ENCODE results near the gene ERC2. TPM values are rescaled to one million over a fixed set of nuclear protein-coding genes. Genes with fewer than 3 reads are reported as not detected.

Gene ERC2
- total RNA-seq, 3 donors from 2014 or later = 0.64 to 7.3 (median 1.3) TPM

DNA sequence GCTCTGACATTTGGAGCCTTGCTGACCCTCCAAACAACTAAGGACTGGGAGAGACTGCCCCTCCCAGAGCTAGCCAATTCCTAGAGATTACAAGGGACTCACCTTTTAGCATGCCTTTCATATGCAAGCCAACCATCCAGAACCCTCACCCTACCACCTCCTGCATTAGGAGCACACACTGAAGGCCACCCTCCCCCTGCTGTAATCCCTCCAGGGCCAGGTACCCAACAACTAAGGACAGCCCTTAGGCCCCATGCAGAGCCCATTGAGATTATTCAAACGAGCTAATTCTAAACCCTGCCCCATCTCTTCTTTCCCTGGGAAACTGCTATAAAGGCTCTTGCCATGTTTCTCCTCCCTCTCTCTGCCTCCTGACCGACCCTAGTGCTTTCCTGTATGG is 352.6 kb downstream of the ERC2 start:
- peaks cover 0 to 8% of the 10 kb centered on the region in 2 donors for H3K9me3 ChIP-seq
- H3K4me3 ChIP-seq = no peak overlapping the region
- TF ChIP-seq POLR2AphosphoS5 (IDR thresholded peaks at IDR 0.05) = no peak
- TF ChIP-seq, protein P1, sequence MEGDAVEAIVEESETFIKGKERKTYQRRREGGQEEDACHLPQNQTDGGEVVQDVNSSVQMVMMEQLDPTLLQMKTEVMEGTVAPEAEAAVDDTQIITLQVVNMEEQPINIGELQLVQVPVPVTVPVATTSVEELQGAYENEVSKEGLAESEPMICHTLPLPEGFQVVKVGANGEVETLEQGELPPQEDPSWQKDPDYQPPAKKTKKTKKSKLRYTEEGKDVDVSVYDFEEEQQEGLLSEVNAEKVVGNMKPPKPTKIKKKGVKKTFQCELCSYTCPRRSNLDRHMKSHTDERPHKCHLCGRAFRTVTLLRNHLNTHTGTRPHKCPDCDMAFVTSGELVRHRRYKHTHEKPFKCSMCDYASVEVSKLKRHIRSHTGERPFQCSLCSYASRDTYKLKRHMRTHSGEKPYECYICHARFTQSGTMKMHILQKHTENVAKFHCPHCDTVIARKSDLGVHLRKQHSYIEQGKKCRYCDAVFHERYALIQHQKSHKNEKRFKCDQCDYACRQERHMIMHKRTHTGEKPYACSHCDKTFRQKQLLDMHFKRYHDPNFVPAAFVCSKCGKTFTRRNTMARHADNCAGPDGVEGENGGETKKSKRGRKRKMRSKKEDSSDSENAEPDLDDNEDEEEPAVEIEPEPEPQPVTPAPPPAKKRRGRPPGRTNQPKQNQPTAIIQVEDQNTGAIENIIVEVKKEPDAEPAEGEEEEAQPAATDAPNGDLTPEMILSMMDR (IDR thresholded peaks at IDR 0.05) = no peak
- no peak for TF ChIP-seq POLR2A (IDR thresholded peaks at IDR 0.05)
- no peaks in the 10 kb centered on the region for H3K27me3 ChIP-seq
- no peaks in the 10 kb centered on the region for H3K4me1 ChIP-seq
- intact Hi-C loops (cut with DNase I; ENCODE audit: low total_unique reads) = no loop called here
- no peak overlapping the region for H3K27ac ChIP-seq
- no peaks in the 10 kb centered on the region for H3K36me3 ChIP-seq
- no peak for DNase-seq (ENCODE audit: low spot score in 2 of 2)

DNA sequence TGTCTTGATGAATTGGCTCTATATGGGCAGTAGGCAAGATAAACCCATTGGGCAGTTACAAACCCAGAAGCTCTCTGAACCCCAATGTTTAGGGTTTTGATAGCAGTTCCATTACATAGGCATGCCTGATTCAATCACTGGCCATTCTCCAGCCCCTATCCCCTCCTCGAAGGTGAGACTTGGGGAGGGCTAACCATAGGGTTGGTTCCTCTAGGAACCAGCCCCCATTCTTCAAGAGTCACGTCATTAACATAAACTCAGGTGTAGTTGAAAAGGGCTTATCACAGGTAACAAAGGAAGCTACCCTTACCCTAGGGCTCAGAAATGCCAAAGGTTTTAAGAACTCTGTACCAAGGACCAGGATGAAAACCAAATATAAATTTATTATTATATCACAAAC is 353.1 kb downstream of the ERC2 start:
- TF ChIP-seq POLR2A (IDR thresholded peaks at IDR 0.05) = no peak
- TF ChIP-seq, protein P1 (IDR thresholded peaks at IDR 0.05) = no peak
- intact Hi-C loops (cut with DNase I; ENCODE audit: low total_unique reads) = no loop called here

DNA sequence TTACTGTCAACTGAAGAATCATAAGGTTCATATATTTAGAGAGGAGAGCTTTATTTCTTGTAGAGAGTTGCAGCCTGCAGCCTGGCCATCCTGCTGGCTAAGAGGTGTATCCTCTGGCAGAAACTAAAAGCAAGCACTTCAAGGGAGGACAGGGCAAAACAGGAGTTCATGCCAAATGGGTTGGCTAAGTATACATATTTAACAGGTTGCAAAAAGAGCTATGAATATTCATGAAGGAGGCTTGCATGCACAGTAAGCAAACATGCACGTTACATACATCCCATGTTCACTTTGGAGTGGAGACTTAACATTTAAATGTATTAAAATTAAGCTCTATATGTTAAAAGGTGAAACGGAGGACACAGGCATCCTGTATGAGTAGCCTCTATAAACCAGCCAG is 354.4 kb downstream of the ERC2 start:
- no peak for DNase-seq (ENCODE audit: low spot score in 2 of 2)
- H3K27ac ChIP-seq = no peak overlapping the region
- no peaks in the 10 kb centered on the region for H3K4me1 ChIP-seq
- no peak overlapping the region for H3K4me3 ChIP-seq
- peaks cover 0 to 8% of the 10 kb centered on the region in 2 donors for H3K9me3 ChIP-seq
- TF ChIP-seq POLR2AphosphoS5 (IDR thresholded peaks at IDR 0.05) = no peak
- TF ChIP-seq POLR2A (IDR thresholded peaks at IDR 0.05) = no peak
- TF ChIP-seq, protein P1 (IDR thresholded peaks at IDR 0.05) = no peak
- intact Hi-C loops (cut with DNase I; ENCODE audit: low total_unique reads) = no loop called here
- H3K36me3 ChIP-seq = no peaks in the 10 kb centered on the region
- no peaks in the 10 kb centered on the region for H3K27me3 ChIP-seq

More for the DNA sequence above, 353.1 kb downstream of the ERC2 start:
- Histone ChIP-seq H3K27ac (no peak overlapping the region), H3K36me3 (no peaks in the 10 kb centered on the region), H3K9me3 (peaks cover 0 to 8% of the 10 kb centered on the region in 2 donors), H3K27me3 (no peaks in the 10 kb centered on the region), H3K4me1 (no peaks in the 10 kb centered on the region), H3K4me3 (no peak overlapping the region)
- no peak for DNase-seq (ENCODE audit: low spot score in 2 of 2)

DNA sequence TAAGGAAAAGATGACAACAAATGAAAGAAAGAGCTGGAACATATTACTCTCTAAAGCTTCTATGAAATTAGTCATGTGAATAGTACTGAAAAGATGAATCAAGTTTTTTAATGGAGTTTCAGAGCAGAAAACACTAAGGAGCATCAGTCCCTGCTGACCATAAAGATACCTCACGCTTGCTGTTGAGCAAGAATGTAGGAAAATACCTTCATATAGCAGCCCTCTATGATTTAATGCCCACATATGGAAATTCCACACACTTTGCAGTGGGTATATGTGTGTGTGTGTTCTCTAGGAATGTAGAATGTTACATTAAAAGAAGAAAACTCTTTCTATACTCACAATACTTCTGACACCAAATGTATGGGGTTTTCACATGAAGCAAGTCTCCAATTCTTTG is 355.0 kb downstream of the ERC2 start:
- no peak overlapping the region for H3K27ac ChIP-seq
- DNase-seq (ENCODE audit: low spot score in 2 of 2) = no peak
- H3K9me3 ChIP-seq = peaks cover 0 to 8% of the 10 kb centered on the region in 2 donors
- no peak overlapping the region for H3K4me3 ChIP-seq
- H3K27me3 ChIP-seq = no peaks in the 10 kb centered on the region
- H3K4me1 ChIP-seq = no peaks in the 10 kb centered on the region
- intact Hi-C loops (cut with DNase I; ENCODE audit: low total_unique reads) = no loop called here
- H3K36me3 ChIP-seq = no peaks in the 10 kb centered on the region
- TF ChIP-seq POLR2AphosphoS5 (IDR thresholded peaks at IDR 0.05) (no peak), POLR2A (IDR thresholded peaks at IDR 0.05) (no peak)
- TF ChIP-seq, protein P1 (IDR thresholded peaks at IDR 0.05) = no peak

DNA sequence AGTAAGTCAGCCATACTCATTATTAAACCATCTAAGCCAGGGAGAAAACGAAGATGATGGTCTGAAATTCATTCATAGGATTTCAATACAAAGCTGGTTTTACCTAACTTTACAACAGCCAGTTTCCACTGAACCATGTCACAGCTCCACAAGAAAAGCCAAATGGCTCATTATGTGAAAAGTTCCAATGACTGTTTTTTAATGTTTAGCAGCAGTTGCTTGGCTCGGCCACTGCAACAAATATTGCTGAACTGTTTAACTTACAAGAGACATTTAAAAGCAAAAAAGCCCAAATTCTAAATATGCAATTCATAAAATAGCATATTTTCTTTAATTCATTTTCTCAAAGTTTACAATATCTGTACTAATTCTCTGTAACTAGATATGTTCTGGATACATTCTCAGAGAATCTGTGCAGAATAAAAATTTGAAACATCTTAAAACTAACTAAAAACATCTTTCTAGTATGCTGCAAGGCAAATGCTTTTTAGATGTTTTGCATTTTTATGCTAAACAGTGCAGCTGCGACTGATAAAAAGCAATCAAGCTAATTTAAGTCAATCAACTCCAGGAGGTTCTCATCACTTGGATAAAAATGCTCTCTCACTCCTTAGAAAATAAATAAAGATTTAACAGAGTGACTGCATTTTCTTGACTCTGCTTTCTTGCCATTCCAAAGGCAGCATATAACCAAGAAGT is 356.5 kb downstream of the ERC2 start:
- Histone ChIP-seq H3K36me3 (no peaks in the 10 kb centered on the region), H3K4me1 (no peaks in the 10 kb centered on the region), H3K4me3 (no peak overlapping the region), H3K27me3 (no peaks in the 10 kb centered on the region), H3K9me3 (peaks cover 0 to 8% of the 10 kb centered on the region in 2 donors), H3K27ac (no peak overlapping the region)
- intact Hi-C loops (cut with DNase I; ENCODE audit: low total_unique reads) = no loop called here
- TF ChIP-seq, protein P1 (IDR thresholded peaks at IDR 0.05) = no peak
- TF ChIP-seq POLR2A (IDR thresholded peaks at IDR 0.05) (no peak), POLR2AphosphoS5 (IDR thresholded peaks at IDR 0.05) (no peak)
- DNase-seq (ENCODE audit: low spot score in 2 of 2) = no peak

Measured in breast epithelium (tissue), 4 donors.